ENCODE results near the gene PDCL2.
"Not testable (repeated sequence)": the region's sequence is repeated elsewhere in the genome, so short reads cannot be mapped to it uniquely, and the experiment has no call there.

PDCL2 gene

DNA sequence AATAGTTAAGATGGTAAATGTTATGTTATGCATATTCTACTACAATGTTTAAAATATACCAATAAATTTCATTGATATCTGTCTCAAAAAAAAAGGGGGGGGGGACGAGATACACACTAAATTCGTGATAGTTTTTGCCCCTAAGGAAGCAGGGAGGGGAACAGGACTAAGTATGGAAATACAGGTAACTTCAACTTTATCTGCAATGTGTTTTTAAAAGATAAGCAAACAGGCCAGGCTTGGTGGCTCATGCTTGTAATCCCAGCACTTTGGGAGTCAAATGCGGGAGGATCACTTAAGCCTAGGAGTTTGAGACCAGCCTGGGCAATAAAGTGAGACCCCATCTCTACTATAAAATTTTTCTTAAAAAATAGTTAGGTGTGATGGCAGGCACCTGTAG is 31.9 kb downstream of the PDCL2 start:
- Histone ChIP-seq H3K27me3 (no peaks in the 10 kb centered on the region; the same call in 1 of the 2 replicates), H3K9me3 (no peaks in the 10 kb centered on the region)
- TF ChIP-seq, protein P1, sequence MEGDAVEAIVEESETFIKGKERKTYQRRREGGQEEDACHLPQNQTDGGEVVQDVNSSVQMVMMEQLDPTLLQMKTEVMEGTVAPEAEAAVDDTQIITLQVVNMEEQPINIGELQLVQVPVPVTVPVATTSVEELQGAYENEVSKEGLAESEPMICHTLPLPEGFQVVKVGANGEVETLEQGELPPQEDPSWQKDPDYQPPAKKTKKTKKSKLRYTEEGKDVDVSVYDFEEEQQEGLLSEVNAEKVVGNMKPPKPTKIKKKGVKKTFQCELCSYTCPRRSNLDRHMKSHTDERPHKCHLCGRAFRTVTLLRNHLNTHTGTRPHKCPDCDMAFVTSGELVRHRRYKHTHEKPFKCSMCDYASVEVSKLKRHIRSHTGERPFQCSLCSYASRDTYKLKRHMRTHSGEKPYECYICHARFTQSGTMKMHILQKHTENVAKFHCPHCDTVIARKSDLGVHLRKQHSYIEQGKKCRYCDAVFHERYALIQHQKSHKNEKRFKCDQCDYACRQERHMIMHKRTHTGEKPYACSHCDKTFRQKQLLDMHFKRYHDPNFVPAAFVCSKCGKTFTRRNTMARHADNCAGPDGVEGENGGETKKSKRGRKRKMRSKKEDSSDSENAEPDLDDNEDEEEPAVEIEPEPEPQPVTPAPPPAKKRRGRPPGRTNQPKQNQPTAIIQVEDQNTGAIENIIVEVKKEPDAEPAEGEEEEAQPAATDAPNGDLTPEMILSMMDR (IDR thresholded peaks at IDR 0.05; ENCODE audit: low read depth, low read length) = no peak

DNA sequence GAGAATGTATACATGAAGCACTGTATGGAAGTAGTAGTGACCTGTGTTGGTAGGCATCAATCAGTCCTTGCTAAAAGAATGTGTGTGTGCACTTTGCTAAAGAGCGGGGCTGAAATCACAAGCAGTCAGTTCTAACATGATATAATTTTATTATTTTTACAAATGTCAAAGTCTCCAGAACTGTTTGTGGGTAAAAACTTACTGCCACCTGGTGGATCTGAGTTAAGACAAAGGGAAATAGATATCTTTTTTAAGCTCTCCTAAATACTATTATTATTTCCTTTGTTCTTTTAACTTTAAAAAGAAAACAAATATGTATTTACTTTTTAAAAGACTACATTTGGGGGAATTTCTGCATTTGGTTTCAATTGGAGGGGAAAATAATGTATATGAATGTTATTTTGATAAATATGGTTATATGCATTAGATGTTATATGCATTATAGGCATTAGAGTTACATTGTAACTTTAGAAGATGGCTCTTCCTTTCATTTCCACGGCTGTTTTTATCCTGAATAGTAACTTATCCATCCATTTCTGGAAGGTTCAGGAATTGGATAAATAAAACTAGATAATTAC is 37.5 kb downstream of the PDCL2 start:
- no peaks in the 10 kb centered on the region for H3K27me3 ChIP-seq
- TF ChIP-seq, protein P1 (IDR thresholded peaks at IDR 0.05; ENCODE audit: low read depth, low read length) = peak; percentile 42
- H3K4me3 ChIP-seq (ENCODE audit: low read depth, low read length) = no peak overlapping the region
- no peaks in the 10 kb centered on the region for H3K36me3 ChIP-seq
- H3K4me1 ChIP-seq = no peaks in the 10 kb centered on the region
- H3K9me3 ChIP-seq = no peaks in the 10 kb centered on the region
- DNase-seq = no peak

More for the DNA sequence above, 31.9 kb downstream of the PDCL2 start:
- no peaks in the 10 kb centered on the region for H3K4me1 ChIP-seq
- no peak overlapping the region for H3K4me3 ChIP-seq (ENCODE audit: low read depth, low read length)
- no peaks in the 10 kb centered on the region for H3K36me3 ChIP-seq
- DNase-seq = no peak

DNA sequence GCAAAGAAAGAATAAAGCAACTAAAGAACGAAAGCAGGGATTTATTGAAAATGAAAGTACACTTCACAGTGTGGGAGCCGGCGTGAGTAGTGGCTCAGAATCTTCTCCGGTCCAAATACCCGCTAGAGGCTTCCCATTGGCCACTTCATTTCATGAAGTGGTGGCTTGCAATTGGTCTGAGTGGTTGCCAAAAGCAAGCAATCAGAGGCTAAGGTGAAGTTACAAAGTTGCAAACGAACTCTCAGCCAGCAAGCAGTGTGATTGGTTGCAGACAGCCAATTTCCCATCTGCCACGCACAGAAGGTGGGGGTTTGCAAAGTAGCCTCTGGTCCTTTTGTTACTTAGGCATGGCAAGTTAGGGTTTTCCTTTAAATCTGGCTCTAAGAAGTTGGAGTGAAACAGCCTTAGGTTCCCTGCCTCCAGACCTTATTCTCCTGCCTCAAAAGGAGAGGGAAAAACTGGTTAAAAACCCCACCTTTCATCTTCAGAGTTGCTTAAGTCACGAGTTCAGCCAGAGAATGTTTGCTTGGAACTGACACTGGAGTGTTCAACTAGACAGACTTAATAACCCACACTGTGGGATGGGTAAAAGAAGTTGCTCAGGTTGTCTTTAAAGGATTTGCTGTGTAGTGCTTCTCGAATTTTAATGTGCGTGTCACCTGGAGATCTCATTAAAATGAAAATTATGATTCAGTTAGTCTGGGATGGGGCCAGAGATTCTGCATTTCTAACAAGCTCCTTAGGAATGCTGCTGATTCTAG is 38.4 kb downstream of the PDCL2 start:
- DNase-seq = no peak
- no peaks in the 10 kb centered on the region for H3K36me3 ChIP-seq
- TF ChIP-seq, protein P1 (IDR thresholded peaks at IDR 0.05; ENCODE audit: low read depth, low read length) = no peak
- H3K4me1 ChIP-seq = no peaks in the 10 kb centered on the region
- no peaks in the 10 kb centered on the region for H3K27me3 ChIP-seq
- H3K9me3 ChIP-seq = no peaks in the 10 kb centered on the region
- no peak overlapping the region for H3K4me3 ChIP-seq (ENCODE audit: low read depth, low read length)

DNA sequence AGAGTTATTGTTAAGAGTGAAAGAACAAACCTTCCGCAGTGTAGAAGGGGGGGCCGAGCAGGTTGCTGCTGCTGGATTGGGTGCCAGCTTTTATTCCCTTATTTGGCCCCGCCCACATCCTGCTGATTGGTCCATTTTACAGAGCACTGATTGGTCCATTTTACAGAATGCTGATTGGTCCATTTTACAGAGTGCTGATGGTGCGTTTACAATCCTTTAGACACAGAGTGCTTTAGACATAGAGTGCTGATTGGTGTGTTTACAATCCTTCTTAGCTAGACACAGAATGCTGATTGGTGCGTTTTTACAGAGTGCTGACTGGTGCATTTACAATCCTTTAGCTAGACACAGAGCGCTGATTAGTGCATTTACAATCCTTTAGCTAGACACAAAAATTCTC is 40.1 kb downstream of the PDCL2 start:
- not testable (repeated sequence) for H3K27me3 ChIP-seq; H3K36me3 ChIP-seq; H3K4me3 ChIP-seq (ENCODE audit: low read depth, low read length); H3K9me3 ChIP-seq; H3K4me1 ChIP-seq
- peak; percentile 14 for DNase-seq

DNA sequence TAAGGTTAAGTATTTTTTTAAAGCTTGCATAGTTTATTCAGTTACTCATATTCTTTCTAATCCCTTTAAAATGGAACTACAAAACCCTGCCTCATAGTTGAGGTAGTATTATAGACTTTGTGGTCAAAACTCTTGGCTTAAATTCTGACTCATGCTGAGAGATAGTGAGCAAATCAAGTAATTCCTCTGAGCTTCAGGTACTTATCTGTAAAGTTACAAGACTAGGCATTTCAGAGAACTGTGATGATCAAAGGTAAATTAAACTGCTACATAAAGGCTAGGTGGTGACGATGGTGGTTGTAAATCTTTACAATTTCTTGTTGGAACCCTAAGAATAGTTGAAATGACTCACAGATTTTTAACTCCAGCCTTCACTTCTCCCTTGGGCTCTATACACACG is 42.2 kb downstream of the PDCL2 start:
- TF ChIP-seq, protein P1 (IDR thresholded peaks at IDR 0.05; ENCODE audit: low read depth, low read length) = no peak
- Histone ChIP-seq H3K4me3 (ENCODE audit: low read depth, low read length) (no peak overlapping the region), H3K4me1 (peaks cover 4% of the 10 kb centered on the region; the same call in 1 of the 2 replicates), H3K27me3 (no peaks in the 10 kb centered on the region), H3K9me3 (no peaks in the 10 kb centered on the region), H3K36me3 (no peaks in the 10 kb centered on the region)
- no peak for DNase-seq

DNA sequence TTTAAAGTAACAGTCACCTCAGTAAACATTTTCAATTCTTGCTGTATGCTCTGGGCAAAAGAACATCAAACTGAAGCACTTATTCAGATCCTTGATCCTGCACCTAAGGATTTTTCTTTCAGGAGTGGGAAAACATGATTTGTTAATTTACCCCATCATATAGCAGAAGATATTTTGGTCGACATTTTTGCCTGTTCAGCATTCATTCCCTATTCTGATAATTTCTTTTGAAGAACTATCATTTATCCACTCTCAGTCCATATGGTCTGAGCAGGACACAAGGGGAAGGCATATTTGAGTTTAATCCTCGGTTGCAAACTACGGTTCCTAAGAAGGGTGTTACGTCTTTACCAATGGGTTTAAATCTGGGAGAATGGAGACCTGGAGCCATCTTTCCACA is 44.1 kb downstream of the PDCL2 start:
- Histone ChIP-seq H3K4me1 (peaks cover 4% of the 10 kb centered on the region), H3K9me3 (no peaks in the 10 kb centered on the region), H3K27me3 (no peaks in the 10 kb centered on the region), H3K36me3 (no peaks in the 10 kb centered on the region), H3K4me3 (ENCODE audit: low read depth, low read length) (peak overlapping the region; percentile 91)
- no peak for DNase-seq
- TF ChIP-seq, protein P1 (IDR thresholded peaks at IDR 0.05; ENCODE audit: low read depth, low read length) = no peak
